Measurements from ENCODE around the gene SAP130. TPM values are rescaled to one million over a fixed set of nuclear protein-coding genes. Genes with fewer than 3 reads are reported as not detected.

SAP130 gene
- total and polyA plus RNA-seq, 8 donors: 19.1 to 27.7 (median 24.1) TPM

GRCh38 chr2:128064353-128064752, 36.5 kb upstream of the SAP130 start:
- ATAC-seq (no peak), DNase-seq (no peak)
- H3K9me3 ChIP-seq: no peaks in the 10 kb centered on the region
- no peak for TF ChIP-seq CTCF (IDR thresholded peaks at IDR 0.05)
- no peak overlapping the region for H3K4me3 ChIP-seq
- H3K27me3 ChIP-seq: no peaks in the 10 kb centered on the region
- intact Hi-C loops (cut with DNase I): no loop called here
- H3K4me1 ChIP-seq: no peaks in the 10 kb centered on the region
- H3K36me3 ChIP-seq: no peaks in the 10 kb centered on the region
- no peak overlapping the region for H3K27ac ChIP-seq

GRCh38 chr2:128062571-128062970, 34.7 kb upstream of the SAP130 start:
- intact Hi-C loops (cut with DNase I): no loop called here
- DNase-seq (no peak), ATAC-seq (no peak)
- Histone ChIP-seq H3K36me3 (no peaks in the 10 kb centered on the region), H3K4me3 (no peak overlapping the region), H3K27ac (no peak overlapping the region), H3K9me3 (no peaks in the 10 kb centered on the region), H3K27me3 (no peaks in the 10 kb centered on the region), H3K4me1 (no peaks in the 10 kb centered on the region)
- no peak for TF ChIP-seq CTCF (IDR thresholded peaks at IDR 0.05)

- Histone ChIP-seq H3K4me3 (no peak overlapping the region), H3K27ac (no peak overlapping the region), H3K9me3 (peaks cover 0 to 3% of the 10 kb centered on the region in 2 donors), H3K27me3 (peaks cover 0 to 5% of the 10 kb centered on the region in 2 donors), H3K4me1 (no peaks in the 10 kb centered on the region), H3K36me3 (no peaks in the 10 kb centered on the region)
- ATAC-seq (no peak), DNase-seq (no peak)
- no peak for TF ChIP-seq CTCF (IDR thresholded peaks at IDR 0.05)
- intact Hi-C loops (cut with DNase I): no loop called here
Observed at GRCh38 chr2:128058114-128058513, 30.3 kb upstream of the SAP130 start.

GRCh38 chr2:128057334-128057733, 29.5 kb upstream of the SAP130 start:
- Histone ChIP-seq H3K36me3 (no peaks in the 10 kb centered on the region), H3K4me1 (no peaks in the 10 kb centered on the region), H3K27me3 (peaks cover 0 to 11% of the 10 kb centered on the region in 2 donors), H3K4me3 (no peak overlapping the region), H3K27ac (no peak overlapping the region), H3K9me3 (peaks cover 0 to 3% of the 10 kb centered on the region in 2 donors)
- no peak for TF ChIP-seq CTCF (IDR thresholded peaks at IDR 0.05)
- ATAC-seq (no peak), DNase-seq (no peak)
- intact Hi-C loops (cut with DNase I): no loop called here

GRCh38 chr2:128054104-128054885, 26.4 kb upstream of the SAP130 start:
- no peaks in the 10 kb centered on the region for H3K4me1 ChIP-seq
- intact Hi-C loops (cut with DNase I): no loop called here
- no peak for DNase-seq
- H3K36me3 ChIP-seq: no peaks in the 10 kb centered on the region
- H3K27me3 ChIP-seq: peaks cover 0 to 11% of the 10 kb centered on the region in 2 donors
- no peak overlapping the region for H3K27ac ChIP-seq
- no peak for ATAC-seq
- H3K9me3 ChIP-seq: peaks cover 0 to 13% of the 10 kb centered on the region in 2 donors
- TF ChIP-seq CTCF (IDR thresholded peaks at IDR 0.05): no peak
- H3K4me3 ChIP-seq: no peak overlapping the region

Measured in left lung (tissue), 10 donors.